Tibial nerve (tissue), 3 donors: ENCODE measurements around the gene PUS7.

Source experiments
- POLR2A ChIP-seq, 2 donors: fragments of 450-650 bp; IDR thresholded peaks; one replicate each; pipeline ENCODE4 v1.6.1; 2017; ENCODE audit warnings: antibody characterized with exemption in 2 of 2, mild to moderate bottlenecking in 2 of 2, moderate library complexity in 2 of 2
- TF ChIP-seq, protein P1 (sequence below), 5 experiments: fragments of 200-600 bp in 3 of 5; fragments of 450-650 bp in 2 of 5; sonication (generic) in 3 of 5; IDR thresholded peaks; one replicate each; pipeline ENCODE4 v1.5.1; 2016 to 2019; ENCODE audit warnings: antibody characterized with exemption in 5 of 5, mild to moderate bottlenecking in 3 of 5, moderate library complexity in 2 of 5

DNA sequence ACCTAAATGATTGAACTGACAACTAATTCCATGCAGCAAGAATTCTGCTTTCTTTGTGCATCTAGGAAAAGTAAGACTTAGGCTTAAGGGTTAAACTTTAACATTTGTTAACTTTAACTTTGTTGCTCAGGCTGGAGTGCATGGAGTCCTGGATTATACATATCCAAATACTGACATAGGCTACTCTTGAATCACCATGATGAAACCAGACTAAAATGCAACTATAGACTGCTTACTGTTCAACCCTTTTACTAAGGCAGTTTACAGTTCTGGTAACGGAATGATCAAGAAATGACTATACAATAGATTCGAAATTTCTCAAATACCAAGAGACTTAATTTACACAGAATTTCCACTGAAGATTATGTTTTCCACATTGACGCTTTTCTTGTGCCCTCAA, 52.0 kb downstream of the PUS7 start:
- TF ChIP-seq, protein P1, sequence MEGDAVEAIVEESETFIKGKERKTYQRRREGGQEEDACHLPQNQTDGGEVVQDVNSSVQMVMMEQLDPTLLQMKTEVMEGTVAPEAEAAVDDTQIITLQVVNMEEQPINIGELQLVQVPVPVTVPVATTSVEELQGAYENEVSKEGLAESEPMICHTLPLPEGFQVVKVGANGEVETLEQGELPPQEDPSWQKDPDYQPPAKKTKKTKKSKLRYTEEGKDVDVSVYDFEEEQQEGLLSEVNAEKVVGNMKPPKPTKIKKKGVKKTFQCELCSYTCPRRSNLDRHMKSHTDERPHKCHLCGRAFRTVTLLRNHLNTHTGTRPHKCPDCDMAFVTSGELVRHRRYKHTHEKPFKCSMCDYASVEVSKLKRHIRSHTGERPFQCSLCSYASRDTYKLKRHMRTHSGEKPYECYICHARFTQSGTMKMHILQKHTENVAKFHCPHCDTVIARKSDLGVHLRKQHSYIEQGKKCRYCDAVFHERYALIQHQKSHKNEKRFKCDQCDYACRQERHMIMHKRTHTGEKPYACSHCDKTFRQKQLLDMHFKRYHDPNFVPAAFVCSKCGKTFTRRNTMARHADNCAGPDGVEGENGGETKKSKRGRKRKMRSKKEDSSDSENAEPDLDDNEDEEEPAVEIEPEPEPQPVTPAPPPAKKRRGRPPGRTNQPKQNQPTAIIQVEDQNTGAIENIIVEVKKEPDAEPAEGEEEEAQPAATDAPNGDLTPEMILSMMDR (IDR thresholded peaks at IDR 0.05) = no peak
- no peak for TF ChIP-seq POLR2A (IDR thresholded peaks at IDR 0.05)
